HG02678 (cell line): ENCODE data around the gene SMIM36.
A peak's percentile ranks its signal among the peaks of the same experiment; 100 is the strongest.
"Not testable (repeated sequence)": the region's sequence is repeated elsewhere in the genome, so short reads cannot be mapped to it uniquely, and the experiment has no call there.

Source experiments
- ATAC-seq: cut with Tn5 transposase; IDR thresholded peaks from one replicate; pipeline ENCODE4 v1.9.1; 2021; ENCODE audit warnings: mild to moderate bottlenecking, moderate library complexity; ENCODE audit not compliant: unreplicated experiment

Gene SMIM36

GRCh38 chr17:55456307-55457240 lies 54.7 kb downstream of the SMIM36 start:
- no peak for ATAC-seq

- ATAC-seq, result no peak
These were observed 56.3 kb downstream of the SMIM36 start for GRCh38 chr17:55454906-55455474.

GRCh38 chr17:55453839-55454557 lies 57.3 kb downstream of the SMIM36 start:
- no peak for ATAC-seq

GRCh38 chr17:55452139-55452790 lies 59.0 kb downstream of the SMIM36 start:
- no peak for ATAC-seq

- no peak for ATAC-seq
These were observed 59.5 kb downstream of the SMIM36 start for GRCh38 chr17:55451758-55452138.

GRCh38 chr17:55451203-55451641 lies 60.0 kb downstream of the SMIM36 start:
- no peak for ATAC-seq

- no peak for ATAC-seq
These were observed 60.9 kb downstream of the SMIM36 start for GRCh38 chr17:55450232-55450825.

GRCh38 chr17:55448681-55449080 lies 62.6 kb downstream of the SMIM36 start:
- ATAC-seq, result no peak

- no peak for ATAC-seq
These were observed 64.6 kb downstream of the SMIM36 start for GRCh38 chr17:55446581-55447205.

- not testable (repeated sequence) for ATAC-seq
These were observed 65.2 kb downstream of the SMIM36 start for GRCh38 chr17:55446004-55446403.

- ATAC-seq, result peak; percentile 66
These were observed 66.5 kb downstream of the SMIM36 start for GRCh38 chr17:55444471-55445441.

- ATAC-seq, result no peak
These were observed 67.3 kb downstream of the SMIM36 start for GRCh38 chr17:55443904-55444303.

- ATAC-seq, result no peak
These were observed 68.1 kb downstream of the SMIM36 start for GRCh38 chr17:55442953-55443683.

- ATAC-seq, result no peak
These were observed 68.8 kb downstream of the SMIM36 start for GRCh38 chr17:55442462-55442861.

- peak; percentile 34 for ATAC-seq
These were observed 69.7 kb downstream of the SMIM36 start for GRCh38 chr17:55441544-55441943.

GRCh38 chr17:55440391-55440790 lies 70.9 kb downstream of the SMIM36 start:
- ATAC-seq, result no peak

GRCh38 chr17:55437159-55437605 lies 74.1 kb downstream of the SMIM36 start:
- ATAC-seq, result peak; percentile 63
